ENCODE measurements around the gene GTPBP3.
"Not testable (repeated sequence)": the region's sequence is repeated elsewhere in the genome, so short reads cannot be mapped to it uniquely, and the experiment has no call there.

The GTPBP3 gene

GRCh38 chr19:17294051-17294891 lies 43.1 kb upstream of the GTPBP3 start:
- Histone ChIP-seq H3K9me3 (no peaks in the 10 kb centered on the region), H3K4me1 (peaks cover 0 to 17% (median 8%) of the 10 kb centered on the region in 4 donors), H3K36me3 (peaks cover 0 to 26% (median 7%) of the 10 kb centered on the region in 3 donors), H3K27ac (no peak overlapping the region), H3K4me3 (no peak overlapping the region), H3K27me3 (peaks cover 0 to 3% of the 10 kb centered on the region in 2 donors)
- intact Hi-C loops (cut with DNase I; ENCODE audit: low total_unique reads) = no loop called here
- DNase-seq = no peak
- TF ChIP-seq CTCF (IDR thresholded peaks at IDR 0.05) = no peak

DNA sequence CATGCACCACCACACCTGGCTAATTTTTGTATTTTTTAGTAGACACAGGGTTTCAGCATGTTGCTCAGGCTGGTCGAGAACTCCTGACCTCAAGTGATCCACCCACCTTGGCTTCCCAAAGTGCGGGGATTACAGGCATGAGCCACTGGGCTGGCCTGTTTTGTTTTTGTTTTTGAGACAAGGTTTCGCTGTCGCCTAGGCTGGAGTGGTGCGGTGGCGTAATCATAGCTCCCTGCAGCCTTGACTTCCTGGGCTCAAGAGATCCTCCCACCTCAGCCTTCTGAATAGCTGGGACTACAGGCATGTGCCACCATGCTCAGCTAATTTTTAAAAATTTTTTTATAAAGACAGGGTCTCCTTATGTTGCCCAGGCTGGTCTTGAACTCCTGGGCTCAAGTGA lies 41.8 kb upstream of the GTPBP3 start:
- intact Hi-C loops (cut with DNase I; ENCODE audit: low total_unique reads); H3K9me3 ChIP-seq; H3K4me3 ChIP-seq; DNase-seq; H3K27me3 ChIP-seq; H3K27ac ChIP-seq: not testable (repeated sequence)
- peaks cover 0 to 37% (median 7%) of the 10 kb centered on the region in 3 donors for H3K36me3 ChIP-seq
- peaks cover 0 to 12% (median 8%) of the 10 kb centered on the region in 4 donors for H3K4me1 ChIP-seq

DNA sequence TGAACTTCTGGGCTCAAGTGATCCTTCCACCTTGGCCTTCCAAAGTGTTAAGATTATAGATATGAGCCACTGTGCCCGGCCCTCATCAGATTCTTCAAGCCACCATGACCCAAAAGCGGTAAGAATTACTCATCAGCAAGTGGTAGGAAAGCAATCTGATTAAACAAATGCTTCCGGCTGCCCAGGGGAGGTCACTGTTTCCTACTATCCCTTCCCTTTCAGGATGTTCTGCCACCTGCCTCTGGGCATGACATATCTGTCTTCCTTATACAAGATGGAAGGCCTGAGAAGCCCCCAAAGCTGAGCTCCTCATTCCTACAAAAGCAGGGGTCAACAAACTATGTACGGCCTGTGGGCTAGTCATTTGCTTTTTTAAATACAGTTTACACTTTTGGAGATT lies 41.1 kb upstream of the GTPBP3 start:
- H3K36me3 ChIP-seq = peaks cover 0 to 44% (median 13%) of the 10 kb centered on the region in 3 donors
- no peaks in the 10 kb centered on the region for H3K9me3 ChIP-seq
- H3K27me3 ChIP-seq = no peaks in the 10 kb centered on the region
- H3K4me3 ChIP-seq = no peak overlapping the region
- intact Hi-C loops (cut with DNase I; ENCODE audit: low total_unique reads) = no loop called here
- no peak for DNase-seq
- H3K27ac ChIP-seq = no peak overlapping the region
- no peak for TF ChIP-seq CTCF (IDR thresholded peaks at IDR 0.05)
- H3K4me1 ChIP-seq = peaks cover 0 to 12% (median 8%) of the 10 kb centered on the region in 4 donors

DNA sequence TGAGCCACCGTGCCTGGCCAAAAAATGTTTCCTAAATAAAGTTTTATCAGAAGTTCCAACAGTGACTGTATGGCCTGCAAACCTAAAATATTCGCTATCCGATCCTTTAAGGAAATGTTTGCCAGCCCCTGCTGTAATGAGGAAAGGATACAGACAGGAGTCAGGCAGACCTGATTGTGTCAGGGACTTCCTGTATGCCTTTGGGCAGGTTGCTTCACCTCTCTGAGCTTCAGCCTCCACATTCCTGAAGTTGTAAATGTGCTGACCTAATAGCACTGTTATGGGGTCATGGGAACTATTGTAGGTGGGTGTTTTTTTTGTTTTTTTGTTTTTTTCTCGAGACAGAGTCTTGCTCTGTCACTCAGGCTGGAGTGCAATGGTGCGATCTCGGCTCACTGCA lies 40.4 kb upstream of the GTPBP3 start:
- no peak for TF ChIP-seq CTCF (IDR thresholded peaks at IDR 0.05)
- Histone ChIP-seq H3K27me3 (no peaks in the 10 kb centered on the region), H3K9me3 (no peaks in the 10 kb centered on the region), H3K4me1 (peaks cover 0 to 11% (median 5%) of the 10 kb centered on the region in 4 donors), H3K36me3 (peaks cover 0 to 47% (median 13%) of the 10 kb centered on the region in 3 donors), H3K4me3 (no peak overlapping the region), H3K27ac (no peak overlapping the region)
- intact Hi-C loops (cut with DNase I; ENCODE audit: low total_unique reads) = no loop called here
- DNase-seq = no peak

- H3K4me3 ChIP-seq = no peak overlapping the region
- H3K36me3 ChIP-seq = peaks cover 0 to 39% (median 13%) of the 10 kb centered on the region in 3 donors
- no peak for DNase-seq
- no peak for TF ChIP-seq CTCF (IDR thresholded peaks at IDR 0.05)
- H3K27ac ChIP-seq = no peak overlapping the region
- no peaks in the 10 kb centered on the region for H3K9me3 ChIP-seq
- no peaks in the 10 kb centered on the region for H3K27me3 ChIP-seq
- intact Hi-C loops (cut with DNase I; ENCODE audit: low total_unique reads) = loop anchor here (5.0 kb wide), 1 partner anchor 86 kb away; no protein-coding TSS in a partner anchor
- H3K4me1 ChIP-seq = peaks cover 0 to 34% (median 26%) of the 10 kb centered on the region in 4 donors
Measured at GRCh38 chr19:17300992-17301619, 36.2 kb upstream of the GTPBP3 start.

Measured in tibial artery (tissue), 4 donors.